Measurements from ENCODE around the gene SPDYE2B. TPM values are rescaled to one million over a fixed set of nuclear protein-coding genes. Genes with fewer than 3 reads are reported as not detected.
"Not testable (repeated sequence)": the region's sequence is repeated elsewhere in the genome, so short reads cannot be mapped to it uniquely, and the experiment has no call there.

SPDYE2B gene
- total RNA-seq, result not detected
- polyA plus RNA-seq, result not detected
- long read RNA-seq, donor 1, partial matches to known transcripts, result 0 of 3 reads
- long read RNA-seq, donor 1, other reads (novel, unspliced or antisense), result 3 of 3 reads
- long read RNA-seq, donor 2, partial matches to known transcripts, result 0 of 10 reads
- long read RNA-seq, donor 2, other reads (novel, unspliced or antisense), result 10 of 10 reads
- long read RNA-seq, donor 3, partial matches to known transcripts, result 0 of 3 reads
- long read RNA-seq, donor 3, other reads (novel, unspliced or antisense), result 3 of 3 reads

DNA sequence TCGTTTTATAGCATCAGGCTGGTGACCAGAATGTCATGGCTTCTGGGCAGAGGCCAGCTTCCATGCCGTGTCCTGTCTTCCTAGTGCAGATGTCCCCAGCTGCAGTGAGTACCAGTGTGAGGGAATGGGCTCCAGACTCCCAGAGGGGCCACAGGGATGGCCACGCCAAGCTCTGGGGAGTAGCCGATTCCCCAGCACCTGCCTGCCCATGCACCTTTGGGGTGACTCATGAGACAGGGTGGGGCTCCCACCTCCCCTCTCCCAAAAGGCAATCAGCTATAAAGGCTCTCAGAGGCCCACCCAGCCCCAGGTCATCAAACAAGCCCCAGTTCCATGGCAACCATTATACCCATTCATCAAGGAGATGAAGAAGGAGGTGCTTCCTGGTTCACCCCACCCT, at the start of gene SPDYE2B:
Gene SPDYE2B (plus strand): TSS at position 396 of the 400 bp plus-strand sequence. CDS start 2,030 bp downstream, outside the sequence.
- DNase-seq; H3K9me3 ChIP-seq; H3K27ac ChIP-seq; H3K4me1 ChIP-seq; H3K36me3 ChIP-seq; H3K4me3 ChIP-seq; H3K27me3 ChIP-seq; intact Hi-C loops (cut with DNase I): not testable (repeated sequence)
- ATAC-seq, result peak in 5 of 8 donors; percentile 30 to 70 (median 50)
- no CpG with 5 or more reads among the region's 4 CpGs for WGBS, 2 donors

DNA sequence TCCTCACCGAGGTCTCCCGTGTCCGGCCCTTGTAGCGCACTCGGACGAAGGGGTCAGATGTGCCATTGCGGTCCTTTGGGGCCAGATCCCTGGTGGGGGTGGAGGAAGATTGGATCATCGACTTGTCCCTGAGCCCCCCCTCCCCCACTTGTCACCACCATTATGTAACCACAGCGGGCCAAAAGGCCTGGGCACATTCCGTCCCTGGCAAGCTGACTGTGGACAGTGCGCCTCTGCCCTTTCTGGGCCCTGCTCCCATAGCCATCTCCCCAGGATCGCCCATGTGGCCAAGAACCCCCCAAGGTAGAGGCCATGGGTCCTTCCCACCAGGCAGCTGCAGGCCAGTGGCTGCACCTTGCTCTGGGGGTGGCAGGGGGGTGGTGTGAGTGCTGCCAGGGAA, 47.8 kb upstream of the SPDYE2B start:
- no CpG with 5 or more reads among the region's 12 CpGs for WGBS, 2 donors
- H3K36me3 ChIP-seq; DNase-seq; H3K4me1 ChIP-seq; H3K27me3 ChIP-seq; intact Hi-C loops (cut with DNase I); H3K4me3 ChIP-seq; H3K27ac ChIP-seq; H3K9me3 ChIP-seq: not testable (repeated sequence)
- peak in 1 of 8 donors; percentile 8 for ATAC-seq

DNA sequence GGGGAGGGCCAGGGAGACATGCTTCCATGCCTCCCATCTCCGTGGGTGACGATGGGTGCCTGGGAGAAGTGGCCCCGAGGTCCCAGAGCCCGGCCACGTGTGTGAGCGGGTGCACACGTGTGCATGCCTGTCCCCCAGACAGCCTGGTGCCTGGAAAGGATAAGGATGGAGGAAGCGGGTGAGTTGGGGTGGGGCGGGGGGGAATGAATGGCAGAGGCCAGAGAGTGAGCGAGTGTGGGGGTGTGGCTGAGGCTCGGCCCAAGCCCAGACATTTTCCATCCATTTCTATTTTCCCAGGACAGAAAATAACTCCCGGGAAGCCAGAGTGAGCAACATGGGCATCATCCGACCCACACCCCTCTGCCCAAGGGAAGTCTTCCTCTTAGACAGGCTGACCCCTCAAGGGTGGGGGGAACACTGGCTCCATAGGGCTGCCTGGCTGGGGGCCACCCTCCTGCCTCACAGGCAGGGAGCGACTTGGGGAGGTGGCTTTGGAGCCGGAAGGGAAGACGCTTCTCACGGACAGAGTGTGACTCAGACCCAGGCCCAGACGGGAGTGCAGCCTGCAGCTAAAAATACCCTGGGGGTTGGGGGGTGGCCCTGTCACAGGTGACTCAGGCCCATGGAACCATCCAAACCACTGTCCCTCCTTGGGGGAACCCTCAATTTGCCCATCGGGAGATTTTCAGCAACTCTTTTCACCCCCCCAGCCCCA, 45.5 kb upstream of the SPDYE2B start:
- not testable (repeated sequence) for H3K27me3 ChIP-seq
- peak in 7 of 8 donors; percentile 14 to 70 (median 55) for ATAC-seq
- WGBS, 2 donors, result 27 to 38% methylated on average over 5 of the region's 19 CpGs

GRCh38 chr7:102606848-102607247, 43.3 kb upstream of the SPDYE2B start:
- H3K4me3 ChIP-seq; H3K4me1 ChIP-seq; H3K9me3 ChIP-seq; H3K36me3 ChIP-seq; H3K27me3 ChIP-seq; intact Hi-C loops (cut with DNase I); H3K27ac ChIP-seq; DNase-seq; ATAC-seq: not testable (repeated sequence)
- no CpG with 5 or more reads among the region's 5 CpGs for WGBS, 2 donors

More for the DNA sequence above, 45.5 kb upstream of the SPDYE2B start:
- H3K9me3 ChIP-seq; H3K36me3 ChIP-seq; DNase-seq; H3K4me1 ChIP-seq; H3K27ac ChIP-seq; intact Hi-C loops (cut with DNase I); H3K4me3 ChIP-seq: not testable (repeated sequence)

GRCh38 chr7:102609734-102610133, 40.4 kb upstream of the SPDYE2B start:
- H3K36me3 ChIP-seq; H3K27me3 ChIP-seq; ATAC-seq; H3K9me3 ChIP-seq; DNase-seq; H3K27ac ChIP-seq; H3K4me3 ChIP-seq; intact Hi-C loops (cut with DNase I): not testable (repeated sequence)
- H3K4me1 ChIP-seq, result peaks cover 0 to 12% (median 0%) of the 10 kb centered on the region in 9 donors
- WGBS, 2 donors, result 83% methylated on average over 5 of the region's 10 CpGs; no CpG with 5 or more reads in 1 of the 2 donors

GRCh38 chr7:102610441-102610840, 39.7 kb upstream of the SPDYE2B start:
- intact Hi-C loops (cut with DNase I); DNase-seq; H3K4me3 ChIP-seq; H3K27me3 ChIP-seq; H3K9me3 ChIP-seq; H3K36me3 ChIP-seq; H3K27ac ChIP-seq: not testable (repeated sequence)
- H3K4me1 ChIP-seq, result peaks cover 0 to 12% (median 0%) of the 10 kb centered on the region in 9 donors
- WGBS, 2 donors, result no CpG with 5 or more reads among the region's 7 CpGs
- peak in 1 of 8 donors; percentile 1 for ATAC-seq

- H3K4me1 ChIP-seq; H3K9me3 ChIP-seq; H3K27me3 ChIP-seq; DNase-seq; intact Hi-C loops (cut with DNase I); H3K4me3 ChIP-seq; H3K27ac ChIP-seq; H3K36me3 ChIP-seq: not testable (repeated sequence)
- no CpG with 5 or more reads among the region's 30 CpGs for WGBS, 2 donors
- peak; percentile 65 to 86 (median 80) for ATAC-seq
Observed at GRCh38 chr7:102611013-102611674, 39.0 kb upstream of the SPDYE2B start.

- H3K27me3 ChIP-seq; intact Hi-C loops (cut with DNase I); H3K36me3 ChIP-seq; H3K9me3 ChIP-seq; H3K4me1 ChIP-seq: not testable (repeated sequence)
- DNase-seq (peak; percentile 9 to 45), ATAC-seq (peak in 2 of 8 donors; percentile 4 to 7)
- Histone ChIP-seq H3K27ac (peak overlapping the region in 8 of 10 donors; percentile 22 to 83 (median 64)), H3K4me3 (peak overlapping the region in 3 of 10 donors; percentile 12 to 32 (median 31))
- 16 to 20% methylated on average over 7 of the region's 10 CpGs for WGBS, 2 donors
Observed at GRCh38 chr7:102611675-102612325, 38.3 kb upstream of the SPDYE2B start.

- WGBS, 2 donors, result 48 to 74% methylated on average over 4 of the region's 15 CpGs
Observed at GRCh38 chr7:102613575-102614345, 36.4 kb upstream of the SPDYE2B start.

GRCh38 chr7:102614346-102614697, 35.8 kb upstream of the SPDYE2B start:
- intact Hi-C loops (cut with DNase I); H3K36me3 ChIP-seq; H3K27me3 ChIP-seq; H3K27ac ChIP-seq; H3K9me3 ChIP-seq; DNase-seq; H3K4me3 ChIP-seq: not testable (repeated sequence)
- WGBS, 2 donors, result no CpG with 5 or more reads among the region's 4 CpGs
- ATAC-seq, result peak in 3 of 8 donors; percentile 9 to 26 (median 13)
- H3K4me1 ChIP-seq, result peaks cover 0 to 12% (median 0%) of the 10 kb centered on the region in 9 donors

More at GRCh38 chr7:102613575-102614345, 36.4 kb upstream of the SPDYE2B start:
- DNase-seq; H3K9me3 ChIP-seq; H3K27me3 ChIP-seq; intact Hi-C loops (cut with DNase I); H3K4me3 ChIP-seq; H3K36me3 ChIP-seq: not testable (repeated sequence)
- ATAC-seq, result peak in 1 of 8 donors; percentile 0
- H3K4me1 ChIP-seq, result peaks cover 0 to 12% (median 0%) of the 10 kb centered on the region in 9 donors
- peak overlapping the region in 2 of 10 donors; percentile 71 to 77 for H3K27ac ChIP-seq

All from heart right ventricle (tissue), 16 donors.